Trophoblast cell (in vitro differentiated cells and primary cell): Measurements from ENCODE around the gene FLT3.

Experiments
- DNase-seq, 2 donors: peaks; one replicate each; pipeline ENCODE4 v3.0.0-alpha.2; 2016
- H2AFZ ChIP-seq: 2 replicates; pipeline ENCODE4 v1.6.1; 2013; ENCODE audit warnings: low read length, moderate library complexity, mild to moderate bottlenecking; ENCODE audit not compliant: insufficient read depth, poor library complexity
- H2AK5ac ChIP-seq: 2 replicates; pipeline ENCODE4 v1.6.1; 2013; ENCODE audit warnings: mild to moderate bottlenecking, low read length
- H2BK120ac ChIP-seq: 2 replicates; pipeline ENCODE4 v1.6.1; 2013; ENCODE audit warnings: low read length, mild to moderate bottlenecking, moderate library complexity; ENCODE audit not compliant: insufficient read depth, poor library complexity
- H2BK12ac ChIP-seq: 2 replicates; pipeline ENCODE4 v1.6.1; 2013; ENCODE audit warnings: mild to moderate bottlenecking, low read length, moderate library complexity
- H2BK5ac ChIP-seq: 2 replicates; pipeline ENCODE4 v1.6.1; 2013; ENCODE audit warnings: low read length, low read depth, moderate library complexity, mild to moderate bottlenecking; ENCODE audit not compliant: poor library complexity
- H3K14ac ChIP-seq: 2 replicates; pipeline ENCODE4 v1.6.1; 2013; ENCODE audit warnings: mild to moderate bottlenecking, low read length
- H3K18ac ChIP-seq: 2 replicates; pipeline ENCODE4 v1.6.1; 2013; ENCODE audit warnings: mild to moderate bottlenecking, low read length
- H3K23ac ChIP-seq: 2 replicates; pipeline ENCODE4 v1.6.1; 2013; ENCODE audit warnings: low read length
- H3K27ac ChIP-seq: 2 replicates; pipeline ENCODE4 v1.5.1; 2013; ENCODE audit warnings: low read depth, mild to moderate bottlenecking, inconsistent platforms, low read length, moderate library complexity
- H3K27me3 ChIP-seq: 2 replicates; pipeline ENCODE4 v1.6.1; 2013; ENCODE audit warnings: inconsistent platforms, mild to moderate bottlenecking, low read length, moderate library complexity; ENCODE audit not compliant: insufficient read depth
- H3K36me3 ChIP-seq, 2 experiments: 1 replicate in 1 of 2; 2 replicates in 1 of 2; pipeline ENCODE4 v1.6.1; 2013; ENCODE audit warnings: low read length in 2 of 2, mild to moderate bottlenecking in 2 of 2, moderate library complexity in 1 of 2; ENCODE audit not compliant: insufficient read depth in 2 of 2, control insufficient read depth in 1 of 2
- H3K4ac ChIP-seq: 2 replicates; pipeline ENCODE4 v1.6.1; 2013; ENCODE audit warnings: low read depth, mild to moderate bottlenecking, low read length, moderate library complexity
- H3K4me1 ChIP-seq, 2 experiments: 1 replicate in 1 of 2; 2 replicates in 1 of 2; pipeline ENCODE4 v1.6.1; 2013; ENCODE audit warnings: low read length in 2 of 2, mild to moderate bottlenecking in 2 of 2, moderate library complexity in 1 of 2; ENCODE audit not compliant: insufficient read depth in 2 of 2, control insufficient read depth in 1 of 2
- H3K4me2 ChIP-seq: 2 replicates; pipeline ENCODE4 v1.6.1; 2013; ENCODE audit warnings: inconsistent platforms, mild to moderate bottlenecking, low read length, moderate library complexity
- H3K4me3 ChIP-seq: 2 replicates; pipeline ENCODE4 v1.5.1; 2013; ENCODE audit warnings: mild to moderate bottlenecking, low read depth, low read length, inconsistent platforms
- H3K79me1 ChIP-seq: one replicate; pipeline ENCODE4 v1.6.1; 2013; ENCODE audit warnings: low read length
- H3K79me2 ChIP-seq: 2 replicates; pipeline ENCODE4 v1.6.1; 2013; ENCODE audit warnings: low read length, mild to moderate bottlenecking; ENCODE audit not compliant: control insufficient read depth, insufficient read depth, poor library complexity
- H3K9ac ChIP-seq: 2 replicates; pipeline ENCODE4 v1.6.1; 2013; ENCODE audit warnings: mild to moderate bottlenecking, low read length
- H3K9me3 ChIP-seq: 2 replicates; pipeline ENCODE4 v1.6.1; 2013; ENCODE audit warnings: low read depth, mild to moderate bottlenecking, control low read depth, inconsistent platforms, low read length; ENCODE audit not compliant: insufficient read depth
- H4K12ac ChIP-seq: 2 replicates; pipeline ENCODE4 v1.6.1; 2013; ENCODE audit warnings: low read depth, mild to moderate bottlenecking, low read length, moderate library complexity
- H4K8ac ChIP-seq: 2 replicates; pipeline ENCODE4 v1.6.1; 2013; ENCODE audit warnings: low read depth, mild to moderate bottlenecking, low read length, moderate library complexity
- H4K91ac ChIP-seq: one replicate; pipeline ENCODE4 v1.6.1; 2013; ENCODE audit warnings: low read depth, mild to moderate bottlenecking, low read length, moderate library complexity
- WGBS: extraction: QIAGEN DNeasy Blood & Tissue Kit; methylation state at CpG from one replicate; pipeline ENCODE4 v1.1.7; 2013; ENCODE audit warnings: missing lambda C conversion rate; ENCODE audit not compliant: insufficient read length, insufficient coverage; ENCODE audit errors: extremely low coverage; 5-methylcytosine and 5-hydroxymethylcytosine counted together

Gene FLT3

GRCh38 chr13:28071424-28071823 lies 29.0 kb downstream of the FLT3 start:
- no CpG with 5 or more reads among the region's 4 CpGs for WGBS

GRCh38 chr13:28067491-28067890 lies 32.9 kb downstream of the FLT3 start:
- H3K79me2 ChIP-seq, result no peaks in the 10 kb centered on the region
- no peaks in the 10 kb centered on the region for H3K27me3 ChIP-seq
- no peak overlapping the region for H4K91ac ChIP-seq
- DNase-seq, result no peak
- no peaks in the 10 kb centered on the region for H3K9me3 ChIP-seq
- H2BK5ac ChIP-seq, result no peak overlapping the region
- no peak overlapping the region for H4K8ac ChIP-seq
- no peak overlapping the region for H2AFZ ChIP-seq
- H4K12ac ChIP-seq, result no peak overlapping the region
- WGBS, result no CpG with 5 or more reads among the region's 3 CpGs
- H3K14ac ChIP-seq, result no peak overlapping the region
- no peak overlapping the region for H2BK12ac ChIP-seq
- no peaks in the 10 kb centered on the region for H3K4me1 ChIP-seq
- no peak overlapping the region for H3K4ac ChIP-seq
- no peak overlapping the region for H3K9ac ChIP-seq
- no peaks in the 10 kb centered on the region for H3K36me3 ChIP-seq
- no peak overlapping the region for H2AK5ac ChIP-seq
- H3K79me1 ChIP-seq, result no peaks in the 10 kb centered on the region
- H3K4me3 ChIP-seq, result no peak overlapping the region
- no peak overlapping the region for H3K23ac ChIP-seq
- H2BK120ac ChIP-seq, result no peak overlapping the region
- H3K27ac ChIP-seq, result no peak overlapping the region
- no peak overlapping the region for H3K18ac ChIP-seq
- no peak overlapping the region for H3K4me2 ChIP-seq

More at GRCh38 chr13:28071424-28071823, 29.0 kb downstream of the FLT3 start:
- H3K79me1 ChIP-seq, result no peaks in the 10 kb centered on the region
- no peaks in the 10 kb centered on the region for H3K36me3 ChIP-seq
- no peak overlapping the region for H3K14ac ChIP-seq
- H3K9ac ChIP-seq, result no peak overlapping the region
- no peak overlapping the region for H2AK5ac ChIP-seq
- no peak overlapping the region for H2BK5ac ChIP-seq
- no peak overlapping the region for H2BK12ac ChIP-seq
- H2BK120ac ChIP-seq, result no peak overlapping the region
- H3K4me3 ChIP-seq, result no peak overlapping the region
- no peaks in the 10 kb centered on the region for H3K79me2 ChIP-seq
- H3K4me2 ChIP-seq, result no peak overlapping the region
- no peak for DNase-seq
- no peak overlapping the region for H3K4ac ChIP-seq
- no peak overlapping the region for H3K23ac ChIP-seq
- H3K9me3 ChIP-seq, result no peaks in the 10 kb centered on the region
- no peak overlapping the region for H3K27ac ChIP-seq
- H4K8ac ChIP-seq, result no peak overlapping the region
- no peak overlapping the region for H2AFZ ChIP-seq
- H4K91ac ChIP-seq, result no peak overlapping the region
- H3K27me3 ChIP-seq, result no peaks in the 10 kb centered on the region
- H3K18ac ChIP-seq, result no peak overlapping the region
- no peaks in the 10 kb centered on the region for H3K4me1 ChIP-seq
- H4K12ac ChIP-seq, result no peak overlapping the region

- no peak overlapping the region for H2BK5ac ChIP-seq
- H4K91ac ChIP-seq, result no peak overlapping the region
- no peaks in the 10 kb centered on the region for H3K27me3 ChIP-seq
- DNase-seq, result peak in 1 of 2 donors; percentile 55
- no peaks in the 10 kb centered on the region for H3K4me1 ChIP-seq
- no peak overlapping the region for H3K4ac ChIP-seq
- no peaks in the 10 kb centered on the region for H3K79me1 ChIP-seq
- no peak overlapping the region for H3K4me3 ChIP-seq
- no CpG with 5 or more reads among the region's 13 CpGs for WGBS
- H2AFZ ChIP-seq, result no peak overlapping the region
- H2AK5ac ChIP-seq, result no peak overlapping the region
- no peak overlapping the region for H3K18ac ChIP-seq
- H3K23ac ChIP-seq, result no peak overlapping the region
- no peak overlapping the region for H3K14ac ChIP-seq
- H4K8ac ChIP-seq, result no peak overlapping the region
- no peak overlapping the region for H3K9ac ChIP-seq
- H2BK120ac ChIP-seq, result no peak overlapping the region
- H3K4me2 ChIP-seq, result no peak overlapping the region
- no peak overlapping the region for H3K27ac ChIP-seq
- H2BK12ac ChIP-seq, result no peak overlapping the region
- no peak overlapping the region for H4K12ac ChIP-seq
- no peaks in the 10 kb centered on the region for H3K36me3 ChIP-seq
- no peaks in the 10 kb centered on the region for H3K9me3 ChIP-seq
- H3K79me2 ChIP-seq, result no peaks in the 10 kb centered on the region
Observed at GRCh38 chr13:28058866-28059613, 41.3 kb downstream of the FLT3 start.

- Histone ChIP-seq H2BK120ac (no peak overlapping the region), H3K4me1 (no peaks in the 10 kb centered on the region), H3K27ac (no peak overlapping the region), H3K4ac (no peak overlapping the region), H3K9me3 (no peaks in the 10 kb centered on the region), H3K79me2 (no peaks in the 10 kb centered on the region), H3K9ac (no peak overlapping the region), H3K4me2 (no peak overlapping the region), H3K79me1 (no peaks in the 10 kb centered on the region), H3K18ac (no peak overlapping the region), H2AK5ac (no peak overlapping the region), H3K36me3 (no peaks in the 10 kb centered on the region), H4K91ac (no peak overlapping the region), H3K23ac (no peak overlapping the region), H4K12ac (no peak overlapping the region), H3K27me3 (no peaks in the 10 kb centered on the region), H2BK5ac (no peak overlapping the region), H3K14ac (no peak overlapping the region), H3K4me3 (no peak overlapping the region), H4K8ac (no peak overlapping the region), H2BK12ac (no peak overlapping the region), H2AFZ (no peak overlapping the region)
- no peak for DNase-seq
- WGBS, result no CpG with 5 or more reads among the region's 13 CpGs
Observed at GRCh38 chr13:28056970-28057712, 43.2 kb downstream of the FLT3 start.
